HepG2 (cell line): ENCODE results near the gene KRT7.

Source experiments
- EZH2 ChIP-seq: conservative IDR thresholded peaks from 2 replicates; pipeline ENCODE4 v1.6.1; 2012; ENCODE audit warnings: mild to moderate bottlenecking, low read depth, low read length, moderate library complexity
- KDM5A ChIP-seq: fragments of 200-600 bp; sonication (generic); IDR thresholded peaks from 2 replicates; pipeline ENCODE4 v1.7.0; 2018; ENCODE audit warnings: antibody characterized with exemption, mild to moderate bottlenecking, low read length, borderline replicate concordance
- MAX ChIP-seq: IDR thresholded peaks from 2 replicates; pipeline ENCODE4 v1.6.1; 2012; ENCODE audit warnings: inconsistent platforms
- MYNN ChIP-seq: sonication (generic); formaldehyde crosslinking; IDR thresholded peaks from 2 replicates; pipeline ENCODE4 v1.4.0; 2020; ENCODE audit warnings: mild to moderate bottlenecking, low read depth, missing genetic modification reagents
- PTBP1 ChIP-seq: fragments of 200-400 bp; formaldehyde crosslinking; IDR thresholded peaks from 2 replicates; pipeline ENCODE4 v1.6.1; 2018; ENCODE audit warnings: low read length, low read depth; ENCODE audit not compliant: poor library complexity, severe bottlenecking
- TBL1XR1 ChIP-seq: fragments of 150-350 bp; IDR thresholded peaks from 2 replicates; pipeline ENCODE4 v1.6.1; 2014; ENCODE audit warnings: borderline replicate concordance, low read length; ENCODE audit not compliant: partially characterized antibody
- U2AF1 ChIP-seq: fragments of 200-400 bp; formaldehyde crosslinking; optimal IDR thresholded peaks from 2 replicates; pipeline ENCODE3; 2017; ENCODE audit warnings: mild to moderate bottlenecking, low read depth, low read length
- ZNF629 ChIP-seq: sonication (generic); formaldehyde crosslinking; conservative IDR thresholded peaks from 2 replicates; pipeline ENCODE4 v1.5.0; 2020; ENCODE audit warnings: missing genetic modification reagents
- ZNF660 ChIP-seq: sonication (generic); formaldehyde crosslinking; IDR thresholded peaks from 2 replicates; pipeline ENCODE4 v1.5.1; 2020; ENCODE audit warnings: mild to moderate bottlenecking, low read depth, missing genetic modification reagents, borderline replicate concordance
- ZNF776 ChIP-seq: sonication (generic); formaldehyde crosslinking; IDR thresholded peaks from 2 replicates; pipeline ENCODE4 v1.4.0; 2020; ENCODE audit warnings: mild to moderate bottlenecking, missing genetic modification reagents
- ZNF780A ChIP-seq: sonication (generic); formaldehyde crosslinking; IDR thresholded peaks from 2 replicates; pipeline ENCODE4 v1.8.0; 2022; ENCODE audit warnings: mild to moderate bottlenecking, missing genetic modification reagents, moderate library complexity
- TF ChIP-seq, protein P1 (sequence below): sonication (generic); formaldehyde crosslinking; IDR thresholded peaks from 2 replicates; pipeline ENCODE4 v1.5.0; 2020; ENCODE audit warnings: mild to moderate bottlenecking, missing genetic modification reagents, moderate library complexity
- TF ChIP-seq, protein P2 (sequence below): sonication (generic); formaldehyde crosslinking; IDR thresholded peaks from 2 replicates; pipeline ENCODE4 v1.5.0; 2020; ENCODE audit warnings: missing genetic modification reagents, mild to moderate bottlenecking, borderline replicate concordance
- TF ChIP-seq, protein P3 (sequence below): sonication (generic); formaldehyde crosslinking; IDR thresholded peaks from 2 replicates; pipeline ENCODE4 v1.4.0; 2020; ENCODE audit warnings: missing genetic modification reagents, borderline replicate concordance

- TF ChIP-seq U2AF1, result no peak
- no peak for TF ChIP-seq ZNF660 (CRISPR knock-in tag)
- TF ChIP-seq TBL1XR1, result no peak
- TF ChIP-seq, protein P1, sequence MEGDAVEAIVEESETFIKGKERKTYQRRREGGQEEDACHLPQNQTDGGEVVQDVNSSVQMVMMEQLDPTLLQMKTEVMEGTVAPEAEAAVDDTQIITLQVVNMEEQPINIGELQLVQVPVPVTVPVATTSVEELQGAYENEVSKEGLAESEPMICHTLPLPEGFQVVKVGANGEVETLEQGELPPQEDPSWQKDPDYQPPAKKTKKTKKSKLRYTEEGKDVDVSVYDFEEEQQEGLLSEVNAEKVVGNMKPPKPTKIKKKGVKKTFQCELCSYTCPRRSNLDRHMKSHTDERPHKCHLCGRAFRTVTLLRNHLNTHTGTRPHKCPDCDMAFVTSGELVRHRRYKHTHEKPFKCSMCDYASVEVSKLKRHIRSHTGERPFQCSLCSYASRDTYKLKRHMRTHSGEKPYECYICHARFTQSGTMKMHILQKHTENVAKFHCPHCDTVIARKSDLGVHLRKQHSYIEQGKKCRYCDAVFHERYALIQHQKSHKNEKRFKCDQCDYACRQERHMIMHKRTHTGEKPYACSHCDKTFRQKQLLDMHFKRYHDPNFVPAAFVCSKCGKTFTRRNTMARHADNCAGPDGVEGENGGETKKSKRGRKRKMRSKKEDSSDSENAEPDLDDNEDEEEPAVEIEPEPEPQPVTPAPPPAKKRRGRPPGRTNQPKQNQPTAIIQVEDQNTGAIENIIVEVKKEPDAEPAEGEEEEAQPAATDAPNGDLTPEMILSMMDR (CRISPR knock-in tag), result no peak
- TF ChIP-seq, protein P2, sequence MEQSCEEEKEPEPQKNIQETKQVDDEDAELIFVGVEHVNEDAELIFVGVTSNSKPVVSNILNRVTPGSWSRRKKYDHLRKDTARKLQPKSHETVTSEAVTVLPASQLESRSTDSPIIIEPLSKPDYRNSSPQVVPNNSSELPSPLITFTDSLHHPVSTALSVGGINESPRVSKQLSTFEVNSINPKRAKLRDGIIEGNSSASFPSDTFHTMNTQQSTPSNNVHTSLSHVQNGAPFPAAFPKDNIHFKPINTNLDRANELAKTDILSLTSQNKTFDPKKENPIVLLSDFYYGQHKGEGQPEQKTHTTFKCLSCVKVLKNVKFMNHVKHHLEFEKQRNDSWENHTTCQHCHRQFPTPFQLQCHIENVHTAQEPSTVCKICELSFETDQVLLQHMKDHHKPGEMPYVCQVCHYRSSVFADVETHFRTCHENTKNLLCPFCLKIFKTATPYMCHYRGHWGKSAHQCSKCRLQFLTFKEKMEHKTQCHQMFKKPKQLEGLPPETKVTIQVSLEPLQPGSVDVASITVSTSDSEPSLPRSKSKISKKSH, result no peak
- TF ChIP-seq ZNF780A, result no peak
- no peak for TF ChIP-seq EZH2
- no peak for TF ChIP-seq ZNF776 (CRISPR knock-in tag)
- TF ChIP-seq, protein P3, sequence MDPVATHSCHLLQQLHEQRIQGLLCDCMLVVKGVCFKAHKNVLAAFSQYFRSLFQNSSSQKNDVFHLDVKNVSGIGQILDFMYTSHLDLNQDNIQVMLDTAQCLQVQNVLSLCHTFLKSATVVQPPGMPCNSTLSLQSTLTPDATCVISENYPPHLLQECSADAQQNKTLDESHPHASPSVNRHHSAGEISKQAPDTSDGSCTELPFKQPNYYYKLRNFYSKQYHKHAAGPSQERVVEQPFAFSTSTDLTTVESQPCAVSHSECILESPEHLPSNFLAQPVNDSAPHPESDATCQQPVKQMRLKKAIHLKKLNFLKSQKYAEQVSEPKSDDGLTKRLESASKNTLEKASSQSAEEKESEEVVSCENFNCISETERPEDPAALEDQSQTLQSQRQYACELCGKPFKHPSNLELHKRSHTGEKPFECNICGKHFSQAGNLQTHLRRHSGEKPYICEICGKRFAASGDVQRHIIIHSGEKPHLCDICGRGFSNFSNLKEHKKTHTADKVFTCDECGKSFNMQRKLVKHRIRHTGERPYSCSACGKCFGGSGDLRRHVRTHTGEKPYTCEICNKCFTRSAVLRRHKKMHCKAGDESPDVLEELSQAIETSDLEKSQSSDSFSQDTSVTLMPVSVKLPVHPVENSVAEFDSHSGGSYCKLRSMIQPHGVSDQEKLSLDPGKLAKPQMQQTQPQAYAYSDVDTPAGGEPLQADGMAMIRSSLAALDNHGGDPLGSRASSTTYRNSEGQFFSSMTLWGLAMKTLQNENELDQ (CRISPR knock-in tag), result no peak
- no peak for TF ChIP-seq KDM5A
- TF ChIP-seq PTBP1, result no peak
- no peak for TF ChIP-seq ZNF629
- TF ChIP-seq MAX, result no peak
- no peak for TF ChIP-seq MYNN (CRISPR knock-in tag)
These were observed 15.8 kb downstream of the KRT7 start for GRCh38 chr12:52248541-52249461.
